HUES48 (cell line): Measurements from ENCODE around the gene ARSI.

Experiments used
- H3K27ac ChIP-seq: one replicate; pipeline ENCODE4 v1.7.0; 2013; ENCODE audit warnings: low read depth, low read length, inconsistent platforms
- H3K27me3 ChIP-seq: 2 replicates; pipeline ENCODE4 v1.6.1; 2013; ENCODE audit warnings: mild to moderate bottlenecking, low read length; ENCODE audit not compliant: control insufficient read depth, insufficient read depth
- H3K36me3 ChIP-seq: 2 replicates; pipeline ENCODE4 v1.6.1; 2013; ENCODE audit warnings: low read length; ENCODE audit not compliant: control insufficient read depth, insufficient read depth
- H3K4me1 ChIP-seq: 2 replicates; pipeline ENCODE4 v1.6.1; 2013; ENCODE audit warnings: mild to moderate bottlenecking, low read length; ENCODE audit not compliant: control insufficient read depth, insufficient read depth
- H3K4me3 ChIP-seq: 2 replicates; pipeline ENCODE4 v1.5.1; 2013; ENCODE audit warnings: mild to moderate bottlenecking, low read depth, low read length
- H3K9ac ChIP-seq: 2 replicates; pipeline ENCODE4 v1.6.1; 2013; ENCODE audit warnings: mild to moderate bottlenecking, low read depth, low read length, moderate library complexity
- H3K9me3 ChIP-seq: 2 replicates; pipeline ENCODE4 v1.6.1; 2013; ENCODE audit warnings: low read length; ENCODE audit not compliant: control insufficient read depth, insufficient read depth

Gene ARSI

GRCh38 chr5:150326707-150327106 lies 24.0 kb upstream of the ARSI start:
- Histone ChIP-seq H3K4me3 (no peak overlapping the region), H3K9me3 (no peaks in the 10 kb centered on the region), H3K27me3 (no peaks in the 10 kb centered on the region), H3K27ac (no peak overlapping the region), H3K36me3 (no peaks in the 10 kb centered on the region), H3K4me1 (no peaks in the 10 kb centered on the region), H3K9ac (no peak overlapping the region)

- Histone ChIP-seq H3K9ac (no peak overlapping the region), H3K4me1 (no peaks in the 10 kb centered on the region), H3K4me3 (no peak overlapping the region), H3K36me3 (no peaks in the 10 kb centered on the region), H3K27ac (no peak overlapping the region), H3K9me3 (no peaks in the 10 kb centered on the region), H3K27me3 (no peaks in the 10 kb centered on the region)
Measured at GRCh38 chr5:150325426-150325825, 22.7 kb upstream of the ARSI start.

- peaks cover 5% of the 10 kb centered on the region; the same call in 1 of the 2 replicates for H3K4me1 ChIP-seq
- no peaks in the 10 kb centered on the region for H3K9me3 ChIP-seq
- no peaks in the 10 kb centered on the region for H3K36me3 ChIP-seq
- H3K4me3 ChIP-seq = no peak overlapping the region
- no peak overlapping the region for H3K9ac ChIP-seq
- no peak overlapping the region for H3K27ac ChIP-seq
- no peaks in the 10 kb centered on the region for H3K27me3 ChIP-seq
Measured at GRCh38 chr5:150323819-150324218, 21.1 kb upstream of the ARSI start.

- H3K27ac ChIP-seq = no peak overlapping the region
Measured at GRCh38 chr5:150323092-150323491, 20.4 kb upstream of the ARSI start.

GRCh38 chr5:150322202-150322601 lies 19.5 kb upstream of the ARSI start:
- H3K27ac ChIP-seq = no peak overlapping the region
- no peaks in the 10 kb centered on the region for H3K27me3 ChIP-seq
- peaks cover 10% of the 10 kb centered on the region for H3K4me1 ChIP-seq
- no peaks in the 10 kb centered on the region for H3K36me3 ChIP-seq
- H3K9me3 ChIP-seq = no peaks in the 10 kb centered on the region
- H3K9ac ChIP-seq = no peak overlapping the region
- H3K4me3 ChIP-seq = no peak overlapping the region

More at GRCh38 chr5:150323092-150323491, 20.4 kb upstream of the ARSI start:
- H3K9me3 ChIP-seq = no peaks in the 10 kb centered on the region
- H3K36me3 ChIP-seq = no peaks in the 10 kb centered on the region
- no peaks in the 10 kb centered on the region for H3K27me3 ChIP-seq
- no peak overlapping the region for H3K9ac ChIP-seq
- peaks cover 10% of the 10 kb centered on the region for H3K4me1 ChIP-seq
- H3K4me3 ChIP-seq = no peak overlapping the region

- Histone ChIP-seq H3K36me3 (no peaks in the 10 kb centered on the region), H3K4me3 (no peak overlapping the region), H3K9ac (no peak overlapping the region), H3K27ac (no peak overlapping the region), H3K4me1 (peaks cover 10% of the 10 kb centered on the region), H3K9me3 (no peaks in the 10 kb centered on the region), H3K27me3 (no peaks in the 10 kb centered on the region)
Measured at GRCh38 chr5:150321784-150322183, 19.1 kb upstream of the ARSI start.

- no peak overlapping the region for H3K27ac ChIP-seq
- no peak overlapping the region for H3K9ac ChIP-seq
Measured at GRCh38 chr5:150321211-150321610, 18.5 kb upstream of the ARSI start.

GRCh38 chr5:150320044-150320613 lies 17.4 kb upstream of the ARSI start:
- no peaks in the 10 kb centered on the region for H3K27me3 ChIP-seq
- H3K27ac ChIP-seq = no peak overlapping the region
- no peaks in the 10 kb centered on the region for H3K9me3 ChIP-seq
- peaks cover 10% of the 10 kb centered on the region for H3K4me1 ChIP-seq
- no peaks in the 10 kb centered on the region for H3K36me3 ChIP-seq
- no peak overlapping the region for H3K4me3 ChIP-seq
- H3K9ac ChIP-seq = no peak overlapping the region

More at GRCh38 chr5:150321211-150321610, 18.5 kb upstream of the ARSI start:
- H3K4me3 ChIP-seq = no peak overlapping the region
- H3K9me3 ChIP-seq = no peaks in the 10 kb centered on the region
- no peaks in the 10 kb centered on the region for H3K36me3 ChIP-seq
- peaks cover 10% of the 10 kb centered on the region for H3K4me1 ChIP-seq
- H3K27me3 ChIP-seq = no peaks in the 10 kb centered on the region

- Histone ChIP-seq H3K4me3 (no peak overlapping the region), H3K9me3 (no peaks in the 10 kb centered on the region), H3K27me3 (no peaks in the 10 kb centered on the region), H3K36me3 (no peaks in the 10 kb centered on the region), H3K27ac (no peak overlapping the region), H3K9ac (no peak overlapping the region), H3K4me1 (peaks cover 10% of the 10 kb centered on the region)
Measured at GRCh38 chr5:150319484-150319790, 16.7 kb upstream of the ARSI start.

GRCh38 chr5:150318613-150319483 lies 16.1 kb upstream of the ARSI start:
- Histone ChIP-seq H3K27ac (no peak overlapping the region), H3K4me3 (no peak overlapping the region), H3K9me3 (no peaks in the 10 kb centered on the region), H3K9ac (no peak overlapping the region), H3K27me3 (no peaks in the 10 kb centered on the region), H3K36me3 (no peaks in the 10 kb centered on the region), H3K4me1 (peaks cover 10% of the 10 kb centered on the region)
